ENCODE data around the gene ACTRT1.

Gene ACTRT1

DNA sequence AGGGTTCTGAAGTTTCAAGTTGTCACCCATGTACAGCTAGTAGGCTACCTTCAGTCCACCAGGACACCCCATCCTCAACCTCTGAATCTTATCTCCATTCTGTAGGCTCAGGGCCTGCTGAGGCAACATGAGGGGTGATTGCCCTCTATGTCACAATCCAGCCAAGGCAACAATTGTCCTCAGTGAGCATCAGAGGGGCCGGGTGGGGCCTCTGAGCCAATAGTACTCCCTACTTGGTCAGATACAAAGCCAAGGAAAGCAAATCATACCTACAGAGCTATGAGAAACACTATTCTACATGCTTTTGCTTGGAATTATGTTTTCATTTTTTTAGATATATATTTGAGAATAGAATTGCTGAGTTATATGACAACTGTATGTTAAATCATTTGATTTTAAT lies at the start of gene ACTRT1:
TSS of gene ACTRT1 (minus strand) at position 101 of the 400 bp plus-strand sequence. CDS start 197 bp downstream, outside the sequence.
- H3K4me3 ChIP-seq (ENCODE audit: low read depth, low read length): no peak within 1 kb of the TSS
- DNase-seq (ENCODE audit: low read depth): no peak
- TF ChIP-seq, protein P1, sequence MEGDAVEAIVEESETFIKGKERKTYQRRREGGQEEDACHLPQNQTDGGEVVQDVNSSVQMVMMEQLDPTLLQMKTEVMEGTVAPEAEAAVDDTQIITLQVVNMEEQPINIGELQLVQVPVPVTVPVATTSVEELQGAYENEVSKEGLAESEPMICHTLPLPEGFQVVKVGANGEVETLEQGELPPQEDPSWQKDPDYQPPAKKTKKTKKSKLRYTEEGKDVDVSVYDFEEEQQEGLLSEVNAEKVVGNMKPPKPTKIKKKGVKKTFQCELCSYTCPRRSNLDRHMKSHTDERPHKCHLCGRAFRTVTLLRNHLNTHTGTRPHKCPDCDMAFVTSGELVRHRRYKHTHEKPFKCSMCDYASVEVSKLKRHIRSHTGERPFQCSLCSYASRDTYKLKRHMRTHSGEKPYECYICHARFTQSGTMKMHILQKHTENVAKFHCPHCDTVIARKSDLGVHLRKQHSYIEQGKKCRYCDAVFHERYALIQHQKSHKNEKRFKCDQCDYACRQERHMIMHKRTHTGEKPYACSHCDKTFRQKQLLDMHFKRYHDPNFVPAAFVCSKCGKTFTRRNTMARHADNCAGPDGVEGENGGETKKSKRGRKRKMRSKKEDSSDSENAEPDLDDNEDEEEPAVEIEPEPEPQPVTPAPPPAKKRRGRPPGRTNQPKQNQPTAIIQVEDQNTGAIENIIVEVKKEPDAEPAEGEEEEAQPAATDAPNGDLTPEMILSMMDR (conservative IDR thresholded peaks at IDR 0.05; ENCODE audit: low read depth, low read length): no peak

DNA sequence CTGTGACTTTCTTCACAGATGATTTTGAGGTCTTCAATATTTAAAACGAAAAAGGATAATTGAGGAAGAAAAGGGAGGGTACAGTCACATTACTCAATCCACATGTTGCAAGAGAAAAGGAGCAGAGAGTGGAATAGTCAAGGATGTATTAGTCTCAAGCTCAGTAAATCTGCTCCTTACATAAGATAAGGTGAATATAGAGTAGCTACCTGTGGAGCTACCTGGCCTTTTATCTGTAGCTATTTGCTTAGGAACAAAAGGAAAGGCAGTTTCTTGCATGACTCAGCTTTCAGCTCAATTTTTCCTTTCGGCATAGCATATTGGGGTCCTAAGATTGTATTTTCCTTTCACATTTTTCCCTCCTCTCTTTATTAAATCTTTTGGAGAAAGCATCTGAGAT lies 26.3 kb upstream of the ACTRT1 start:
- DNase-seq (ENCODE audit: low read depth): no peak
- H3K4me3 ChIP-seq (ENCODE audit: low read depth, low read length): no peak overlapping the region
- TF ChIP-seq, protein P1 (conservative IDR thresholded peaks at IDR 0.05; ENCODE audit: low read depth, low read length): no peak

DNA sequence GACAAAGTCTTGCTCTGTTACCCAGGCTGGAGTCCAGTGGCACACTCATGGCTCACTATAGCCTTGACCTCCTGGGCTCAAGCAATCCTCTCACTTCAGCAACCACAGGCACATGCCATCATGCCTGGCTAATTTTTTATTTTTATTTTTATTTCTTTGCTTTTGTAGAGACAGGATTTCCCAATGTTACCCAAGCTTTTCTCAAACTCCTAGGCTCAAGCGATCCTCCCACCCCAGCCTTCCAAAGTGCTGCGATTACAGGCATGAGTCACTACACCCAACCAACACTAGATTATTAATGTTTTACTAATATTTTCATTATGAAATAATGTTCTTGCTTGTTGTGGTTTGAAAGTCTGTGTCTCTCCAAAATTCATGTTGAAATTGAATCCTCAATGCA lies 5.2 kb upstream of the ACTRT1 start:
- TF ChIP-seq, protein P1 (conservative IDR thresholded peaks at IDR 0.05; ENCODE audit: low read depth, low read length): no peak
- no peak overlapping the region for H3K4me3 ChIP-seq (ENCODE audit: low read depth, low read length)
- DNase-seq (ENCODE audit: low read depth): no peak

DNA sequence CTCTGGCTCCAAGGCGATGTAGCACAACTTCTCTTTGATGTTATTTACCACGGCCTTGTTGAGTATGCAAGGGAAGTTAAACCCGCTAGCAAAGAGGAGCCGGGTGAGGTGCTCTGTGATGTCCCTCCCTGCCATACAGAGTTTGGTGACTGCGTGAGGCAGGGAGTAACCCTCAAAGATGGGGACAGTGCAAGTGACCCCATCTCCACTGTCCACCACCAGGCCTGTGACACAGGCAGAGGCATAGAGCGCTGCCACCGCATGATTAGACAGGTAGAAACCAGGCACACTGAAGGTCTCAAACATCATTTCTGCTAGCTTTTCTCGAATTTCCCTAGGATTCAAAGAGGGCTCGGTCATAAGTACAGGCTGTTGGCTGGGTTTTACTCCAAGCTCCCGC lies 677 bp downstream of the ACTRT1 start:
- DNase-seq (ENCODE audit: low read depth): no peak
- TF ChIP-seq, protein P1 (conservative IDR thresholded peaks at IDR 0.05; ENCODE audit: low read depth, low read length): no peak
- no peak overlapping the region for H3K4me3 ChIP-seq (ENCODE audit: low read depth, low read length)

DNA sequence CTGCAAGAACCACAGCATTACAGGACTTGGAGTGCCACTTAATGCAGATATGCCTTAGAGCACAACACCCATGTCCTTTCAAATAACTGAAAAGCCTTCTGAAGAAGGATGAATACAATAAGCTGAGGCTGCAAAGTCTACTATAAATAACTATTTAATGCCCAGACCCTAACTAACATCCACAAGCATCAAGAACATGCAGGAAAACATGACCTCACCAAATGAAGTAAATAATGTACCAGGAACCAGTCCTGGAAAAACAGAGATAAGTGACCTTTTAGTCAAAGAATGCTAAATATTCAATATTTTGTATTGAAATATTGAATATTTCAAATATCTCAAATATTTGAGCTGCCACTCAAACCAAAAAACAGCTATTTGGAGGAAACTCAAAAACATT lies 16.9 kb downstream of the ACTRT1 start:
- TF ChIP-seq, protein P1 (conservative IDR thresholded peaks at IDR 0.05; ENCODE audit: low read depth, low read length): no peak
- DNase-seq (ENCODE audit: low read depth): no peak
- no peak overlapping the region for H3K4me3 ChIP-seq (ENCODE audit: low read depth, low read length)

DNA sequence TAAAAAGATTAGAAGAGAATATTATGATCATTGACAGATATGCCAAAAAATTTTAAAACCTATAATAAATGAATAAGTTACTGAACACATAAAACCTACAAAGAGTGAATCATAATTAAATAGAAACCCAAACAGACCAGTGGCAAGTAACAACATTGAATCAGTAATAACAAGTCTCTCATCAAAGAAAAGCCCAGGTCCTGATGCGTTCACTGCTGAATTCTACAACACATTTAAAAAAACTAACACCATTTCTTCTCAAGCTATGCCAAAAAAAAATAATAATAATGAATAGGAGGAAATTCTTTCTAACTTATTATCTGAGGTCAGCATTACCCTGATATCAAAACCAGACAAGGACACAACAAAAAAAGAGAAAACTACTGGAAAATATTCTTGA lies 30.6 kb downstream of the ACTRT1 start:
- DNase-seq (ENCODE audit: low read depth): no peak
- no peak overlapping the region for H3K4me3 ChIP-seq (ENCODE audit: low read depth, low read length)
- TF ChIP-seq, protein P1 (conservative IDR thresholded peaks at IDR 0.05; ENCODE audit: low read depth, low read length): no peak

DNA sequence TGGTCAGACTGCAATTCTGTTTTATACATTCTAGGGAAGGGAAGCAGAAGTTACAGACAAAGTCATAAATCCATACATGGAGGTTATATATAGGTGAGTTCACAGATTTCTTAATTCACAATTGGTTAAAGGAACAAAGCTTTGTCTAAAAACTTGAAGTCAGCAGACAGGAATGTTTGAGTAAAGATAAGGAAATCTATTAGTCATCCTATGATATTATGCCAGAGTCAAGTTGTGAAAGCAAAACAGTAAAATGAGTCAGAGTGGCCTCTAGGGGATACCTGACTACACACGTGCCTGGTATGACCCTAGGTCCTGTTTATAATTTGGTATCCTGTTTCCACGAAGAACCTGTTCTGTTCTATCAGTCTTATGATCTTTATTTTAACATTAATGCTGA lies 31.5 kb downstream of the ACTRT1 start:
- TF ChIP-seq, protein P1 (conservative IDR thresholded peaks at IDR 0.05; ENCODE audit: low read depth, low read length): no peak
- no peak overlapping the region for H3K4me3 ChIP-seq (ENCODE audit: low read depth, low read length)
- DNase-seq (ENCODE audit: low read depth): peak; percentile 6

Measured in choroid plexus epithelial cell (primary cell).